HEK293 (cell line): Measurements from ENCODE around the gene STOX1.

ENCODE experiments used
- EGR2 ChIP-seq: fragments of 450-650 bp; formaldehyde crosslinking; IDR thresholded peaks from 2 replicates; pipeline ENCODE4 v1.5.1; 2016; ENCODE audit warnings: low read depth, missing biosample characterization, missing genetic modification characterization
- ELK4 ChIP-seq: IDR thresholded peaks from 2 replicates; pipeline ENCODE4 v1.6.1; 2011; ENCODE audit warnings: mild to moderate bottlenecking, low read depth, low read length, borderline replicate concordance
- INSM2 ChIP-seq: fragments of 450-650 bp; formaldehyde crosslinking; IDR thresholded peaks from 2 replicates; pipeline ENCODE4 v1.5.1; 2016; ENCODE audit warnings: missing biosample characterization, missing genetic modification characterization
- KLF16 ChIP-seq: fragments of 450-650 bp; formaldehyde crosslinking; IDR thresholded peaks from 2 replicates; pipeline ENCODE4 v1.5.1; 2017; ENCODE audit warnings: missing biosample characterization, missing genetic modification characterization
- KLF9 ChIP-seq: fragments of 450-650 bp; formaldehyde crosslinking; IDR thresholded peaks from 2 replicates; pipeline ENCODE4 v1.5.1; 2016; ENCODE audit warnings: missing biosample characterization, missing genetic modification characterization, low read depth
- MZF1 ChIP-seq: fragments of 450-650 bp; formaldehyde crosslinking; IDR thresholded peaks from 2 replicates; pipeline ENCODE4 v1.5.1; 2017; ENCODE audit warnings: missing biosample characterization, missing genetic modification characterization, borderline replicate concordance
- PBX3 ChIP-seq: sonication (generic); formaldehyde crosslinking; IDR thresholded peaks from 2 replicates; pipeline ENCODE4 v1.8.1; 2022; ENCODE audit warnings: mild to moderate bottlenecking, moderate library complexity, missing genetic modification reagents
- PRDM4 ChIP-seq: fragments of 450-650 bp; formaldehyde crosslinking; IDR thresholded peaks from 2 replicates; pipeline ENCODE4 v1.5.1; 2017; ENCODE audit warnings: missing biosample characterization, missing genetic modification characterization
- SP3 ChIP-seq: fragments of 450-650 bp; formaldehyde crosslinking; IDR thresholded peaks from 2 replicates; pipeline ENCODE4 v1.5.1; 2016; ENCODE audit warnings: missing biosample characterization, missing genetic modification characterization
- TRIM28 ChIP-seq: IDR thresholded peaks from 2 replicates; pipeline ENCODE4 v1.6.1; 2011; ENCODE audit warnings: low read length, control low read depth, borderline replicate concordance
- TSHZ1 ChIP-seq: fragments of 450-650 bp; formaldehyde crosslinking; IDR thresholded peaks from 2 replicates; pipeline ENCODE4 v1.5.1; 2016; ENCODE audit warnings: missing biosample characterization, missing genetic modification characterization, borderline replicate concordance
- ZBTB7A ChIP-seq: fragments of 450-650 bp; formaldehyde crosslinking; IDR thresholded peaks from 2 replicates; pipeline ENCODE4 v1.5.1; 2016; ENCODE audit warnings: low read depth, missing biosample characterization, missing genetic modification characterization
- ZNF112 ChIP-seq: fragments of 450-650 bp; formaldehyde crosslinking; IDR thresholded peaks from 2 replicates; pipeline ENCODE4 v1.5.0; 2017; ENCODE audit warnings: missing biosample characterization, missing genetic modification characterization
- ZNF155 ChIP-seq: fragments of 450-650 bp; formaldehyde crosslinking; IDR thresholded peaks from 2 replicates; pipeline ENCODE4 v1.5.1; 2016; ENCODE audit warnings: missing biosample characterization, missing genetic modification characterization
- ZNF174 ChIP-seq: fragments of 450-650 bp; formaldehyde crosslinking; IDR thresholded peaks from 2 replicates; pipeline ENCODE4 v1.5.0; 2017; ENCODE audit warnings: missing biosample characterization, mild to moderate bottlenecking, missing genetic modification characterization
- ZNF211 ChIP-seq: fragments of 450-650 bp; formaldehyde crosslinking; IDR thresholded peaks from 2 replicates; pipeline ENCODE4 v1.5.1; 2016; ENCODE audit warnings: low read depth, missing biosample characterization, missing genetic modification characterization
- ZNF311 ChIP-seq: fragments of 450-650 bp; formaldehyde crosslinking; IDR thresholded peaks from 2 replicates; pipeline ENCODE4 v1.5.1; 2017; ENCODE audit warnings: missing biosample characterization, missing genetic modification characterization, borderline replicate concordance
- ZNF366 ChIP-seq: fragments of 450-650 bp; formaldehyde crosslinking; conservative IDR thresholded peaks from 2 replicates; pipeline ENCODE4 v1.5.1; 2016; ENCODE audit warnings: missing biosample characterization, missing genetic modification characterization
- ZNF37A ChIP-seq: fragments of 450-650 bp; IDR thresholded peaks from 2 replicates; pipeline ENCODE4 v1.5.1; 2018; ENCODE audit warnings: missing biosample characterization, missing genetic modification characterization
- ZNF404 ChIP-seq: fragments of 450-650 bp; formaldehyde crosslinking; IDR thresholded peaks from 2 replicates; pipeline ENCODE4 v1.5.1; 2017; ENCODE audit warnings: missing biosample characterization, missing genetic modification characterization
- ZNF48 ChIP-seq: fragments of 450-650 bp; formaldehyde crosslinking; IDR thresholded peaks from 2 replicates; pipeline ENCODE4 v1.5.1; 2016; ENCODE audit warnings: missing biosample characterization, missing genetic modification characterization
- ZNF488 ChIP-seq: fragments of 450-650 bp; formaldehyde crosslinking; IDR thresholded peaks from 2 replicates; pipeline ENCODE4 v1.5.1; 2016; ENCODE audit warnings: missing biosample characterization, missing genetic modification characterization
- ZNF623 ChIP-seq: fragments of 450-650 bp; formaldehyde crosslinking; IDR thresholded peaks from 2 replicates; pipeline ENCODE4 v1.5.1; 2016; ENCODE audit warnings: missing biosample characterization, missing genetic modification characterization
- ZNF660 ChIP-seq: fragments of 450-650 bp; IDR thresholded peaks from 2 replicates; pipeline ENCODE4 v1.5.1; 2018; ENCODE audit warnings: missing biosample characterization, mild to moderate bottlenecking, missing genetic modification characterization
- ZNF692 ChIP-seq: fragments of 450-650 bp; formaldehyde crosslinking; IDR thresholded peaks from 2 replicates; pipeline ENCODE4 v1.5.1; 2016; ENCODE audit warnings: missing biosample characterization, missing genetic modification characterization
- ZNF76 ChIP-seq: fragments of 450-650 bp; formaldehyde crosslinking; IDR thresholded peaks from 2 replicates; pipeline ENCODE4; 2016; ENCODE audit warnings: low read depth, missing biosample characterization, missing genetic modification characterization, borderline replicate concordance
- ZNF776 ChIP-seq: fragments of 450-650 bp; formaldehyde crosslinking; IDR thresholded peaks from 2 replicates; pipeline ENCODE4 v1.5.0; 2017; ENCODE audit warnings: missing biosample characterization, missing genetic modification characterization, borderline replicate concordance

STOX1 gene

GRCh38 chr10:68826764-68827591 is at the start of gene STOX1 (continued):
- TF ChIP-seq ZNF488 (tag by site-specific recombination) (no peak), ZNF692 (0 out of 2 replicates have a peak, but pooled peaks have one; percentile 57), INSM2 (tag by site-specific recombination) (0 out of 2 replicates have a peak, but pooled peaks have one; percentile 8), ZNF112 (tag by site-specific recombination) (no peak), ZNF660 (tag by site-specific recombination) (no peak), ZNF155 (tag by site-specific recombination) (no peak), ZNF37A (tag by site-specific recombination) (no peak), EGR2 (0 out of 2 replicates have a peak, but pooled peaks have one; percentile 42), ZNF623 (0 out of 2 replicates have a peak, but pooled peaks have one; percentile 6), KLF16 (tag by site-specific recombination) (peak; percentile 63; the same call in 1 of the 2 replicates), ZNF366 (no peak), MZF1 (tag by site-specific recombination) (no peak), TRIM28 (no peak), KLF9 (tag by site-specific recombination) (peak; percentile 66; the same call in 1 of the 2 replicates), ZNF76 (tag by site-specific recombination) (no peak), ZNF174 (tag by site-specific recombination) (no peak), PBX3 (CRISPR knock-in tag) (no peak), ZNF776 (tag by site-specific recombination) (no peak), ZNF48 (tag by site-specific recombination) (no peak), ZNF311 (no peak), PRDM4 (tag by site-specific recombination) (no peak), SP3 (tag by site-specific recombination) (peak; percentile 44), ELK4 (no peak), ZBTB7A (tag by site-specific recombination) (no peak), ZNF211 (tag by site-specific recombination) (no peak), TSHZ1 (tag by site-specific recombination) (no peak), ZNF404 (tag by site-specific recombination) (no peak)
